T-helper 2 cell treated with Interferon-gamma antibody and Interleukin-4, amounts not matched to agents 100 ng/mL and 5 ng/mL, for 36 hours (primary cell): ENCODE measurements around the gene ELAVL1. TPM values are rescaled to one million over a fixed set of nuclear protein-coding genes. Genes with fewer than 3 reads are reported as not detected.
"Not testable (repeated sequence)": the region's sequence is repeated elsewhere in the genome, so short reads cannot be mapped to it uniquely, and the experiment has no call there.

Experiments
- intact Hi-C: fragments of 100-400 bp; cut with micrococcal nuclease; formaldehyde crosslinking; loops from one replicate; pipeline ENCODE4 v1.15.1; 2023
- total RNA-seq: library from RNA; stranded (reverse); gene quantifications from 2 replicates; pipeline ENCODE4 v1.2.3, GENCODE V29; 2022

Gene ELAVL1
- total RNA-seq = 120 and 129 TPM in 2 replicates

- intact Hi-C loops = no loop called here
Observed at GRCh38 chr19:8005534-8006256, at the start of gene ELAVL1. ELAVL1 (minus strand) TSS chr19:8005641; CDS start chr19:7991815, 13,826 bp downstream.

GRCh38 chr19:8054169-8054568, 48.7 kb upstream of the ELAVL1 start:
- intact Hi-C loops = no loop called here

DNA sequence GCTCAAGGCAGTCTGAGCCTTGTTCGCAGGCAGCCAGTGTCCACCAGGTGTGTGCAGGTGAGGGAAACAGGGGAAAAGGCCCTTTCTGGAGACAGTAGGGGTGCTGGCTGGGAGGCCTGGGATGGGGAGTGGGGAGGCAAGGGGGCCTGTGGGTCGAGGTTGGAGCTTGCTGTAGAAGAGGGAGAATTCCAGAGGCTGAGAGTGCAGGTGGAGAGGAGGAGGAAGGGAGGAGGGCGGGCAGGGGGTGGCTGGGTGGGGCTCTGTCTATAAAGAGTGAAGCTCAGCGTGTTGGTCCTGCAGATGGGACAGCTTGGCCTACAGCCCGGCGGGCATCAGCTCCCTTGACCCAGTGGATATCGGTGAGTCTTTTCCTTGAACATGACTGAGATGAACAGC, 47.0 kb upstream of the ELAVL1 start, which contains the start of gene CCL25:
Gene CCL25 (plus strand): TSS at position 297 of the 396 bp plus-strand sequence. CDS start 290 bp downstream, outside the sequence.
- intact Hi-C loops = no loop called here

DNA sequence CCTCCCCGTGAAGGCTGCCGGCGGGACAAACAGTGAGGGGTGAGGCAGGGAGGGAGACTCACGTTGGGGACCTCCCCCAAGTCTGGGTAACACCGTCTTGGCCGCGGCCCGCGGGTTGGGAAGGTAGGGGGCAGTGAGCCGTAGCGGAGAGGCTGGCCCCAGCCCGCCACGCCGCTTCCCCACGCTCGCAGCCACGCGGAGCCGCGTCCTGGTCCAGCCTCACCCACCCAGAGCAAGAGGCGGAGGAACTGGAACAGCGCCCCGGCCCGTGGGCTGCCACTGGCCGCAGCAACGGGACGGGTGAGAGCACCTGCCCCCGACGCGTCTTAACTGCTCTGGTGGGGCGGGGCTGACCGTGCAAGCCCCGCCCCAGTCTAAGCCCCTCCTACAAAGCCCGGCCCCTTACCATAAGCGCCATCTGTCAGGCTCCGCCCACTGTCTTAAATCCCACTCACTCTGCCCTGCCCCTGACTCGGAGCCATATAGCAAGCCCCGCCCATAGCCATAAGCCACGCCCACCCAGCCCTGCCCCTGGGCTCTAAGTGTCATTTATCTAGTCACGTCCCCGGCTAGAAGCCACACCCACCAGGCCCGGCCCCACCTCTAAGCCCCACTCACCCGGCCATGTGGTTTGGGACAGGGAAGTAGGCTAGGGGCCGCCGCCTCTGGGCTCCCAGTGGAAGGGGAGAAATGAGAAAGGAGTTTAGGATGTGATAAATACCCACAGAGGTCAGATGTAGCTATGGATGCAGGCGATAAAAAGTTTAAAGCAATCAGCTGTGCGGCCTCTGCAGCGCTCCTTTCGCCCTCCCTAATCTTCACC, 45.0 kb upstream of the ELAVL1 start:
- intact Hi-C loops = no loop called here

- intact Hi-C loops = no loop called here
Observed at GRCh38 chr19:8046569-8047165, 41.2 kb upstream of the ELAVL1 start.

- intact Hi-C loops = no loop called here
Observed at GRCh38 chr19:8045872-8046568, 40.6 kb upstream of the ELAVL1 start.

DNA sequence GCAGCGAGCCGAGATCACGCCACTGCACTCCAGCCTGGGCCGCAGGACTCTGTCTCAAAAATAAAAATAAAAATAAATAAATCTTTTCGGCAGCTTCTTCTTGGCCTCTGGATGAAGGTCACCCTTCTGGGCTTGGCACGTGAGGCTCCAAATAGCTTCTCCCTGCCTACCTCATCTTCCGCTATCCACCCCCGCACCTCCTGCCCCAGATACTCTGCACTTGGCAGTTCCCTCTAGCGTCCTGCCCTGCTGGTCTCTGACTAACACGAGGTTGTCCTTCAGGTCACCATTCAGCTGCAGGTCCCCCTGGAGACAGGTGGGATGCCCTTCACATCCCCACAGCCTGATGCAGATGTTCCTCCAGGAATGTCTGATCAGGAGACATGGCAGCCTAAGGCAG, 38.6 kb upstream of the ELAVL1 start:
- intact Hi-C loops = no loop called here

GRCh38 chr19:8042900-8043299, 37.5 kb upstream of the ELAVL1 start:
- intact Hi-C loops = no loop called here

- intact Hi-C loops = no loop called here
Observed at GRCh38 chr19:8041531-8041931, 36.1 kb upstream of the ELAVL1 start.

DNA sequence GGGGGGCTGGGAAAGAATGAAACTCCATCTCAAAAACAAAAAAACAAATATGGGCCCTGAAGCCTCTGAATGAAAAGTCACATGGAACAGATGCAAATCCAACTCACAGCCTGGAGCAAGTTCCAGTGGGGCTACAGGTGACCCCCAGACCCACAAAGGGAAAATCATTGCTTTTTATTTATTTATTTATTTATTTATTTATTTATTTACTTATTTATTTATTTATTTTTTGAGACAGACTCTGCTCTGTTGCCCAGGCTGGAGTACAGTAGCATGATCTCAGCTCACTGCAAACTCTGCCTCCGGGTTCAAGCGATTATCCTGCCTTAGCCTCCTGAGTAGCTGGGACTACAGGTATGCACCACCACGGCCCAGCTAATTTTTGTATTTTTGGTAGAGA, 33.8 kb upstream of the ELAVL1 start:
- intact Hi-C loops = no loop called here

- intact Hi-C loops = no loop called here
Observed at GRCh38 chr19:8038815-8039214, 33.4 kb upstream of the ELAVL1 start.

GRCh38 chr19:8036434-8037099, 31.1 kb upstream of the ELAVL1 start:
- intact Hi-C loops = no loop called here

GRCh38 chr19:8034178-8034525, 28.7 kb upstream of the ELAVL1 start:
- intact Hi-C loops = no loop called here

- intact Hi-C loops = not testable (repeated sequence)
Observed at GRCh38 chr19:8033287-8034177, 28.1 kb upstream of the ELAVL1 start.

- intact Hi-C loops = no loop called here
Observed at GRCh38 chr19:8030960-8031359, 25.5 kb upstream of the ELAVL1 start.

DNA sequence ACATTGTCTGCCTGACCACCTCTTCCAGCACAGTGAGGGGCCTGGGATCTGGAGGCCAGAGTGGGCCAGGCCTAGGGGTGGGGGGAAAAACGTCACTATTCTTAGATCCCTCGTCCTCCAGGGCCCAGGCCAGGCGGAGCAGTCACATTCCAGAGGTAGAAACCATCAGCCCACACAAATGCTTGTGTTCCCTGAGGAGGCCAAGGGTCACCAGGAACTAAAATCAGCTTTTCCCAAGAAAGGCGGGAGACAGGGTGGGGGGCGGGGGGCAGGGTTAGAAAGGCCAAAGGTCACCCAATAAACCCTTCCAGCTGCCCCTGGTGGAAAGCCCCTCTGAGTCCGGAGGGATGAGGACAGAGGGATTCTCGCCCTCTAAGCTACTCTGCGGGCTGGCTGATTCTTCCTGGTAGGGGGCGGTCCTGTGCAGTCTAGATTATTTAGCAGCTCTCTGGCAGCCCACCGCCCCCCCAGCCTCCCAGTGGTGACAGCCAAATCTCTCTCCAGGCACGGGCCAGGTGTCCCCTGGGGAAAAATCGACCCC, 23.6 kb upstream of the ELAVL1 start:
- intact Hi-C loops = no loop called here

GRCh38 chr19:8025316-8025715, 19.9 kb upstream of the ELAVL1 start:
- intact Hi-C loops = no loop called here

DNA sequence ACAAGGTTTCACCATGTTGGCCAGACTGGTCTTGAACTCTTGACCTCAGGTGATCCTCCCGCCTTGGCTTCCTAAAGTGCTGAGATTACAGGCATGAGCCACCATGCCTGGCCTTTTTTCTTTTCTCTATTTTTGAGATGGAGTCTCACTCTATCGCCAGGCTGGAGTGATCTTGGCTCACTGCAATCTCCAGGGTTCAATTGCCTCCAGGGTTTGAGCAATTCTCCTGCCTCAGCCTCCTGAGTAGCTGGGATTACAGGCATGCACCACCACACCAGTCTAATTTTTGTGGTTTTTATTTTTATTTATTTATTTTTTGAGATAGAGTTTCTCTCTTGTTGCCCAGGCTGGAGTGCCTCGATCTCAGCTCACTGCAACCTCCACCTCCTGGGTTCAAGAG, 18.8 kb upstream of the ELAVL1 start:
- intact Hi-C loops = not testable (repeated sequence)

- intact Hi-C loops = no loop called here
Observed at GRCh38 chr19:8023371-8023770, 17.9 kb upstream of the ELAVL1 start.

- intact Hi-C loops = no loop called here
Observed at GRCh38 chr19:8022275-8022674, 16.8 kb upstream of the ELAVL1 start.
